ENCODE measurements around the gene MSI2.

MSI2 gene

DNA sequence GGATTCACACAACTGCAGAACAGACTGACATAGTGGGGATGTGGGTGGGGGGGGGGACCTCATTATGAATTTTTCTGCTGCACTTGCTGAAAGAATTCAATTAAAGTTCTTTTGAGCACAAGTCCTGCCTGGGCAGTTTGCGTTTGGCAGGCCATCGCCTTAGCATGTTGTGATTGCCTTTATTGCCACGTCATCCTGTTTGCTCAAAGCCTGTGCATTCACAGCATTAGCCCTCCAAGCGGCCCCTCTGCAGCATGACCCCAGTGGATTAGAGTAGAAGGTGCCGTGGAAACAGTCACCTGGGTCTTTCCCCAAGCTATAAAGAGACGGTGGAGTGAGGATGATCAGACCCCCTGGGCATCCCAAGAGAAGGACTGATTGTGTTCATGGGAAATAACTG is 17.2 kb downstream of the MSI2 start:
- DNase-seq: no peak

DNA sequence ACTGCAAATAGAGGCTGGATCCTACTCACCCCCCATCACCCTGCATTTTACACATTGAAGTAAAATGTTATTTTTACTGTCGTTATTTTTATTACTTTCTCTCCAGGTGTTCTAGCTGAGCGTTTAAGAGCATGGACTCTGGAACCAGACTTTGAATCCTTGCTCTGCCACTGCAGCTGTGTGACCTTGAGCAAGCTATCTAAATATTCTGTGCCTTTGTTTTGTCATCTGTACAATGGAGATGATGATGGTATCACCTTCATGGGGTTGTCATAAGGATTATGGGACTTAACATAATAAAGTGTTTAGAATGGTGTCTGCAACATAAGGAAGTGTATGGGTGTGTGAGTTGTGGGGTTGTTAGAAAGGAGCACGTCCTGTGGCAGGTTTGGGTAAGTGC is 17.8 kb downstream of the MSI2 start:
- no peak for DNase-seq

DNA sequence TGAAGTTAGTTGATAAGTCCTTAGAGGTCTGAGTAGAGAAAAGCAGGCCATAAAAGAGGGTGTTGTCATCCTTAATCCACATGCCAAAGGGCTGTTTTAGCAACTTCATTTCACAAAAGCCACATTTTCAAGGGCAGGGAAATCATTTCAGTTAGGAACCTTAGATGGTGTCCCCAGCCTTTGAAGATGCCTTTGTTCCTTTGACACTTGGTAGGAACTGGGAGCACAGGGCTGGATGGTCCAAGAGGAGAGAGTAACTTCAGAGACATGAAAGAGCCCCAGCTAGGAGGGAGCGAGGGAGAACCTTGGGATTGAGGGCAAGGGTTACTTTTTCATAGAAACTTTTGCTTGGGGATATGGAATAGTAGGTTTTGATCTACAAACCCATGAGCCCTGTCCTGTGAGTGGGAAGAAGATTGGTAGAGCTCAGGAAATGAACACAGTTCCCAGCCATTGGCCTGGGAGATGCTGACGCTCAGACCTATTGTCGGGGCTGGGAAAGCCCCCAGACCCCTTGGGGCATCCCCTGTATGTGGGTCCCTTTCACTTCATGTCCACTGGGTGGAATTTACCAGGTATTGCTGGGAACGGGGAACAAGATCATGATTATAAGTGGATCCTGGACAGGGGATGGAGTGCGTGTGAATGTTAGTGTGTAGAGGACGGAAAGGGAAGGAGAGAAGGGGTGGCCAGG is 18.9 kb downstream of the MSI2 start:
- DNase-seq: no peak

DNA sequence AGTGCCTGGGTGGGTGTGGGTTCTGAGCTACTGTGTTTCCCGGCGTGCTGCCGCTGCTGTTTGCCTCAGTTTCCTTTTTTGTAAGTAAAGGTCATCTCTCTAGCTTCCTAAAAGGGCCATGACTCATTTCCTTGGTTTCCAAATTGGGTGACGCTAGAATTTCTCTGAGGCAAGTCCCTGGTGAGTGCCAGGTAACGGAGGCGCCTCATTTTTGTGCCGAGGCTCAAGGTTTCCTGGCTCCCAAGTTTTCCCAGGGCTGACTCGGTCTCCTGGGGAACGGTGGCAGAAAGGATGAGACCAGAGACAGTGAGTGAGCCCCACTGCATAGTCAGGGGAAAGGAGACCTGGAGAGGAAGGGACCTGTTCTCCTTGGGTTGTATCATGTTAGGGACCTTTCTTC is 20.3 kb downstream of the MSI2 start:
- DNase-seq: no peak

DNA sequence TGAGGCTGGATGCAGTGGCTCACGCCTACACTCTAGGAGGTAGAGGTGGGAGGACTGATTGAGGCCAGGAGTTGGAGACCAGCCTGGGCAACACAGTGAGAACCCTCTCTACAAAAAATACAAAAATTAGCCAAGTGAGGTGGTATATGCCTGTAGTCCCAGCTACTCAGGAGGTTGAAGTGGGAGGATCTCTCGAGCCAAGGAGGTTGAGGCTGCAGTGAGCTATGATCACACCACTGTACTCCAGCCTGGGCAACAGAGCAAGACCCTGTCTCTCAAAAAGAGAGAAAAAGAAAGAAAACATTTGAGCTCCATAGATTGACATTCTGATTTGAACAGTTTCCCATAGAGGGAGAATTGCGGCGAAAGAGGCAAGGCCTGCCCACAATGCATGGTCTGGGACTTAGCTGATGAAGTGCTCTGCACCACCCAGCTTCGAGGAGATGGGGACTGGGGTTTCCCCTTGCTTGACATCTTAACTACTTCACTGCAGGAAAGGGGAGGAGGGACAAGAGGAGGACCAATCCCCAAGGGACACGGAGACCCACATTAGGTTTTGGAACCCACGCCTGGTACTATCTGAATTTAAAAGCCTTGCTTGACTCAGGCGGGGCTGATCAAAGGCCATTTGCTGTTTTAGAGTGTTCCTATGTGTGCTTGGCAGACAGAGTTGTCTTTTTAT is 21.7 kb downstream of the MSI2 start:
- no peak for DNase-seq

DNA sequence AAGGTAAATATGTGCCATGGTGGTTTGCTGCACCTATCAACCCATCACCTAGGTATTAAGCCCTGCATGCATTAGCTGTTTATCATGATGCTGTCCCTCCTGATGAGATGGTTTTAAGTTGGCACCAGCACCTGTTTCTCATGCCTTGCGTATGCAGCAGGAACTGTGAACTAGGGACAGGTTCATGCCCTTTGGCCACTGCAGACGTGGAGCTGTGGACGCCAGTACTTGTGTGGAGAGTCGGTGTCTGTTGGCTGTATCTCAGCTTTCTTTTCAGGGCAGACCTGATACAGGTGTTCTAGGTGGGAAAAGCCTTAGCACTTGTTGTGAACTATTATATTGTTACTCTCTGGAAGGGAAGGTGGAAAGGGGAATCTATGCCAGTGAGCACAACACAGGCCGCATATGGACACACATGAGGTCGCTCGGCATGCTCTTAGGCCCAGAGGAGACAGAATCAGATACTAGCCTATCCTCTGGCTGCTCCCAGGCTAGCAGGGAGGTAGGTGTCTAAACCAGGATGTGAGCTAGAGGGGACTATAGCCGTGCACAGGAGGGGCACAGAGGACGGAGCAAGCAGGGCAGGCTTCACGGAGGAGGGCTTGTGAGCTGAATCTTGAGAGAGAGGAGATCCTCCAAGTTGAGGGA is 22.5 kb downstream of the MSI2 start:
- DNase-seq: no peak

DNA sequence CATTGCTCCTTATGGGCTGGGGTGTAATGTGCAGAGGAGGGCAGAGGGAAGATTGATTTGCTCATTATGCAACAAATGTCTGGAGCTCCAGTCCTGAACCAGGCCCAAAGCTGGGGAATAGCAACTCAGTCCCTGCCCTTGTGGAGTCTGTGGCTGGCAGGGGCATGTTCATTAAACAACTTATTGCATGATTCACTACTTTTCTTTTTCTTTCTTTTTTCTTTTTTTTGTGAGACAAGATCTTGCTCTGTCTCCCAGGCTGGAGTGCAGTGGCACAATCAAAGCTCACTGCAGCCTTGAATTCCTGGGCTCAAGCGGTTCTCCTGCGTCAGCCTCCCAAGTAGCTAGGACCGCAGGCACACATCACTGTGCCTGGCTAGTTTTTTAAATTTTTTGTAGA is 23.1 kb downstream of the MSI2 start:
- no peak for DNase-seq

DNA sequence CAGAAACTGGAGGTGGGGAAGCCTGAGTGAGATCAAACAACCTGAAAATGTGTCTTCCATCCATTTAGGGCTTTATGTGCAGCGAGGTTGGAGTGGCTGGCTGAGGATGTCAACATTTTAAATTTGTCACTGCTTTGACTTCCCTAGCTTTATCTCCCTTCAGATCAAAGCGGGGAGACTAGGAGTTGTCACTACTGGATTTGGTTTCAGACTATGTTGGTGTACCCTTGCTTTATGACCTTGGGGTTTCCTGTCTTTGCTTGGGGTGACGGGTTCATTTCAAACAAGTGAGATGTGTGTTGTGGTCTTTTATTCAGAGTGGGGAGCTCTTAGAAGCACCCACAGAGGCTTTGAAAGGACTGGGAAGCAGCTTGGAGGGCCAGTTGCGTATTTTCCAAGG is 25.6 kb downstream of the MSI2 start:
- no peak for DNase-seq

DNA sequence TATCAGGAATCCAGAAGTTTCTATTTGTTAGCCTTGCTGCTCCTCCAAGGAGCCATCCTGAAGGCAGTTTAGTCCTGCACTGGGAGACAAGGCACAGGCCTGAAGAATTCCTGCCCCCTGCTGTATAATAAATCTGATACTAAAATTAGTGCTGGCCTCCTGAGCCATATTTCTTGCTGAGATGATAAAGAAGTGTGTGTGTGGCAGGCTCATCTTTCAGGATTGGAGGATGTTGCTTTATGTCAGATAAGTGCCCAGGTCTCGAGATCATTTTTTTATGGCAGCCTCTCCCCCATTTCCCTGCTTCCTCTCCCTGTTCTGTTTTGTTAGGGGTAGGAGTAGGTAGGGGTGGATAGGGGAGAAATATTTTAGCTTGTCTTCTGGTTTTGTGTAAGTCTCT is 26.0 kb downstream of the MSI2 start:
- no peak for DNase-seq

DNA sequence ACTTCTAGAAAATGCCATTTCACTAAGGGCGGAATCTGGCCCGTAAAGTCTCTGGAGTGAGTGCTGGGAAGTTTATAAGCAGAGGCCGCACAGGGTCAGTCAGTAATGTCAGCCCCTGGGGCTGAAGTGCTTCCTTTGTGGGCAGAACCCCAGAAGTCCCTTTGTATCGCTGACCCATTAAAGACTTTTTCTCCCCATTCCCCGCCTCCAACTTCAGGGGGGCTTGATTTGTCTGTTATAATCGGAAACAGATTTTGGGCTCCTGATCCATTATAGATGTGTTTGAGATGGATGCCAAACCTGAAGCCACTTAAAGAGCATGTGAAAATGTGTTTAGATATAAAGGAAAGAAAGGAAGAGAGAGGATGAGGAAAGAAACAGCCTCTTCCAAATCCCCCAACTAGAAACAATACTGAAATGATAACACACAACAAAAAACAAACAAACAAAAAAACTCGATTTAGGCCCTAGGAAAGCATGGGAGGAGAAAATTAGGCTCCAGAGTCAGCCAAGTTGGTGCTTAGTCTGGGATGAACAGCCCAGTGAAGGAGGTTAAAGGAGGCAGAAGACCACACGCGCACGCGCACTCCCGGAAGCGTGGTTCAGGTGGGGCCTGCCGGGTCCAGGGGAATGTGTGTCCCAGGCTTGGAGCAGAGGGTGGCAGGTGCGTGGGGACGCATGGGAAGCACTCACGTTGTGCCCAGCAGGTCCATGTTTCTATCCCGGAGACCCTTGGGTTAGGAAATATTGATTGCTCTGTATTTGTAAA is 27.1 kb downstream of the MSI2 start:
- DNase-seq: no peak

DNA sequence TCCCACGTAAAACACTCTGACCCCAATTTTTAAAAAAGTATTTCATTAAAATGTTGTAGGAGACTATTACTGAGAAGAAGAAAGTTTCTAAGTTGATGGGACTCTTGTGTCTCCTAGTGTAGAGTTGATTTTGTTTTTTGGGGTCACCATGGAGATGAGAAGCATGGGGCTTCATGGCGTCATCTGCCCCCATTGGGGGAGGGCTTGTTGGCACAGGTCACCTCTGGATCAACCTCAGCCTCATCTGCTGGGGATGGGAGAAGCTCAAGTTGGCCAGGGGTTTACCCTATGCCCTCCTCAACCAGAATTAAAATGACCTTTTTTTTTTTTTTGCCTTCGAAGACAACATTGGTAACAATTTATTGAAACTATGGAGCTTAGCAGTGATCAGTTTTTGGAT is 28.3 kb downstream of the MSI2 start:
- DNase-seq: no peak

DNA sequence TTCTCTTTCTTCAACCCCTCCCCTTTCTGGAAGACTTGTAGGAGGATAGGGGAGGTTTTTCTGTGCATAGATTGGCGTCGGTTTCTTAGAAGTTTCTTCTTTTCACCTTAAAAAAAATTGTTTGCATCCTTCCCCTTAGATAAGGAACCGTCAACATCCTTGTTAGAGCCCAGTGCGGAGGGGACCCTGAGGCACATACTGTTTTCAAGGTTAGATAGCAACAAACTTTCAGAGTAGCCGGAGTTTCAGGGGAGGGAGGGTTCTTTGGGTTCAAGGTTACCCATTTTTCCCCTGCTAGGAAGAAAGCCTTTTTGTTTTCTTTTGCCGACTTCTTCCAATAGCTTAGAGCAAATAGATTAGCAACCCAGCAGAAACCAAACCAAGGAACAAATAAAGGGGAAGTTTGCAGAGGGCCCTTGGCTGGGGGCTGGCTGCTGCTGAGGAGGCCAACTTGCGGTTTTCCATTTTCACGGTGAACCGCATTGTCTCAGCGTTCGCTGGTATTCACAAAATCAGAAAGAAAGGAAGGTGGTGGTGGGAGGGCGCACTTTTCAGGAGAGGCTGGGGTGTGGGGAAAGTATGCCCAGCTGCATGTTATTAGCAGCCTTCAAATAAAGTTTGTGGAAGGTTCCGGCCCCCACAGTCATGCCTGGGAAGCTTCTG is 28.8 kb downstream of the MSI2 start:
- DNase-seq: peak; percentile 72

DNA sequence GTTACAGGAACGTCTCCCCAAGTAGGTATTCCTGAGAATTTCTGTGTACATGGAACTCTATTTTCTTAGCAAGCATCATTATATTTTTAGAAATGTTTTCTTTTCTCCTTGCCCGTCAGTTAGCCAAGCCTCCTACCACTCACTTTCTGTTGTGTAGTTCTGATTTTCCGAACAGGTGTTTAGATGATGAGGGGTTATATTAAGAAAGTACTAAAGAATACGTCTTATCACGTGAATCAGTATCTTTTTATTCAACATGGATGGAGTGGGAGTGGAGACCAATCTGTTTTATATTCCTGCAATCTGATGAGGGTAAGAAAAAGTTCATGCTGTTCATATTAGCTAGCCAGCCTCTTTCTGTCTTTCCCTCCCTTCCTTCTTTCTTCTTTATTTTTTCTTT is 29.4 kb downstream of the MSI2 start:
- DNase-seq: no peak

DNA sequence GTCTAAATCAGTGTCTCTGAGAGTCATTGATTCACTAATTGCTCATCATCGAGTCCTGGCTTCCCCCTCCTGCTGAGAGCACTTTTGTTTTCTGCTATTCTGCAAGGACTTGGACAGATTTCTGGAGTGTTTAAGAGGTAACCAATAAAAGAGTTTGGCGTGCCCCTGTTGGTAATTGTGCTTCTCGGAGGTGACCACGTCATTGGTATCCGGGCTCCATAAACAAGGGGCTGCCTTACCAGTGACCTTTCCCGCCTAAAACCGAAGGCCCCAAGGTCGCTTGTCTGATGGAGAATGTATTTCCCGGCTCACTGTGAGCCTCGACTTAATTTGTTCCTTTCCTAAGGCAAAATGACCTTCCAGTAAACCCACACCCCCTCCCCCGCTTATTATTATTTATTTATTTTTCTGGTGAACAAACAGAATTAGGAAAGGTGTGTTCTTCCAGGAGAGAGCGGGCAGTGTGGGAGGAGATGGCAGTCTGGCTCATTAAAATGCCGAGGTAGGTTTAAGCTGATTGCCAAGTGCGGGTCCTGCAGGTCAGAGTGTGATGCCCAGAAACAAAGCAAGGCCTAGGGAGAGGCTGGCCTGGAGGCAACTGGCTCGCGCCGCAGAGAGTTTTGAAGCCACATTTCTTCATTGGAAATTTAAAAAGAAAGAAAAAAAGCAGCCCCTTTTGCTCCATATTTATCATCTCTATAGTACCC is 30.2 kb downstream of the MSI2 start:
- DNase-seq: no peak

DNA sequence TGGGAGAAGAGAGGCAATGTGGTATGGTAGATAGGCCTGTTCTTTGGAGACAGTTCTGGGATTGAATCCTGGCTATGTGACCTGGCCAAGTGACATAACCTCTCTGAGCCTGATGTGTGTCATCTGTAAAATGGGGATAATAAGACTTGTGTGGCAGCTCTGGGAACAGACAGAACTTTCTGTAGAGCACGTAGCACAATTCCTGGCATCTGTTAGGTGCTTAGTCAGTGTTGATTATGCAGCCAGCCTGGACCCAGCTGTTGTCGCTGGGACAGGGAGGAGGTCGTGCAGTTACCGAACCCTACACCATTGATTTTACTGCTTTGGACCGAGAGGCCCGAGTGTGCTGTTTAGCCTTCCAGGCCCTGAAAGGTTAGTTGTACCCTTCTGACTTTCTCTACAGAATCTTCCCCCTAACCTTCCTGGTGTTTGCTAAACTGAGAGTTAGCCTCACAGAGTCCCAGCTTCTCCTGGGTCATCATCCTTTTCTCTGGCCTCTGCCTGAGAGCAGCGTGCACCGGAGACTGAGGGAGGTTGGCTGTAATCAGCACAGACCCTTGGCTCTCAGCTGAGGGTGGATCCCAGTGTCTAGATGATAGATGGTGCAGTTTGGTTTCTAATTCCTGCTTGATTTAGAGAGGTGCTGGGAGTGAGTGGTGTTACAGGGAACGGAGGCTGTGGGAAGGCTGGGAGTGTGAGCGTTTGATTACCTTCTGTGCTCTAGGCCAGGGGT is 31.9 kb downstream of the MSI2 start:
- no peak for DNase-seq

DNA sequence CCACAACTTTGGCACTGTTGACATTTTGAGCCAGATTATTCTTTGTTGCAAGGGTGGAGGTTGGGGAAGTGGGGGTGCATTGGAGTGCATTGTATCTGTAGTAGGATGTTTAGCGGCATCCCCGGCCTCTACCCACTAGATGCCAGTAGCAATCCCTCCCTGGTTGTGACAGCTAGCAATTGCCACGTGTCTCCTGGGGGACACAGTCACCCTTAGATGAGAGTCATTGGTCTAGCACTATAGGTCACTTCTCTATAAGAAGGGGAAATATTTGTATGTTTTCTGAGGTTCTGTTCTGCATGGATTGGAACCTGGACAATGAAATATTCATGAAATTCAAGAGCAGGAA is 32.4 kb downstream of the MSI2 start:
- DNase-seq: no peak

DNA sequence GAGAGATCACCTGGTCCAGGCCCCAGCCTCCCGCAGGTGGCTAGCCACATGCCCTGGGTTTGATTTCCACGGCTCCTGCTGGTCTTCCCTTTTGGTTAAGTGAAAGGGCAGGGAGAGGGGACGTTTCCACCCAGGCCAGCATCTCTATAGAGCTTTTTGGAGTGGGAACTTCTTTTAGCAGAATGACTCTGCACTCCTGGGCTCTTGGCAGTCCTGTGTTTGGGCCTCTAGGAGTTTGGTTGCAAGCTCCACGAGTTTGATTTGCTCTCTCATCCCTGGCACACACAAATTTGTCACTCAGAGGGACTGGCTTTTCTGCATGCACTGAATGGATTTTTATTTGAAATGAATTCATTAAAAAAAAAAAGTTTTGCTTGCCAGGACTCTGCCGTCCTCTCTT is 32.8 kb downstream of the MSI2 start:
- DNase-seq: no peak

DNA sequence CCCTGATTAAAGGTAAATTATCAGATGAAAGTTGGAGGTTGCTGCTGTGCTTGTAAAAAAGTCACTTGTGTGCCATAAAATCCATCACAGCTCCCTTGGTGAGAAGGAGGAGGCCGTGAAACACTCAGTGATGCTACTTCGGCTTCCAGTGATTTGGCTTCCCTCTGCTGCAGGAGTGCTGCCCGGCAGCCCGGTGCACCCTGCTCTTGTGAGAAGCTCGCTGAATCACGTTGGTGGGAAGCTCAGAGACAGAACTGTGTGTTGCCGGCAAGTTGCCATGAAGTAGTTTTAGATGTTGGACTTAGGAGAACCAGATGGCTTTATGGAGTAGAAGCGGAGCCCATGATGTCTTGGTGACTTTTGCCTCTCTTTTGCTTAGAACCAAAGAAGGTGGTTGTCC is 33.3 kb downstream of the MSI2 start:
- DNase-seq: no peak

DNA sequence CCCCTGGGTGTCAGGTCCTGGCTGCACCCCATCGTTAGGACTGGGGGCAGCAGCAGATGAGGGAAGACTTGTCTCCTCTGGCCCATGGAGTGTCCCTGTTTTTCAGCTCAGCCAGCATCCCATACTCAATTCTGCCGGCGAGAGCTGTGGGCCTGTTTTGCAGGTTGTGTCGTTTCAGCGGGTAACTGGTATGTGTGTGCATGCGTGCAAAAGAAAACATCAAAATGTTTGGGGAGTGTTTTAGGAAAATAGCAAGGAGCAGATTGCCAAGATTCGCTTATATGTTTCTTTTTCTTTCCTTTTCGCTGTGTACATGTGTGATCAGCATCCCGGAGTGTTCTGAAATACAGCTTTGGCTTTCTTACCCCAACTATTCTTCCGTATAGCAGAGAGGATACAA is 34.7 kb downstream of the MSI2 start:
- no peak for DNase-seq

DNA sequence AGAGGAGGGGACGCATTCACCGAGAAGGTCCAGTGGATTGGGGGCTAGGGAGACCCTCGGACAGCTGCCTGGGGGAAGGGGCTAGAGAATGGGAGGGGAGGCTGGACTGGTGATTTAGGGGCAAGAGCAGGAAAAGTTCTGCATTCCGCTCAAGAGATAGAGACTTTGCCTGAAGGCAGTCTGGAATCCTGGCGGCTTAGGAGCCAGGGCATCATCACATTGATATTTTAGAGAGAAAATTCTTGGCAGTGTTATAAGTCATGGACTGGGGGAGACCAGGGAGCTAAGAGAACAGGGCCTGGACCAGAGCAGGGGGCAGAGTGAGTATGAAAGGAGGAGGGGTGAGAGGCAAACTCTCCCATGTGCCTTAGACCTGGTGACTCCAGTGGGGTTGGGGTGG is 35.8 kb downstream of the MSI2 start:
- DNase-seq: no peak

DNA sequence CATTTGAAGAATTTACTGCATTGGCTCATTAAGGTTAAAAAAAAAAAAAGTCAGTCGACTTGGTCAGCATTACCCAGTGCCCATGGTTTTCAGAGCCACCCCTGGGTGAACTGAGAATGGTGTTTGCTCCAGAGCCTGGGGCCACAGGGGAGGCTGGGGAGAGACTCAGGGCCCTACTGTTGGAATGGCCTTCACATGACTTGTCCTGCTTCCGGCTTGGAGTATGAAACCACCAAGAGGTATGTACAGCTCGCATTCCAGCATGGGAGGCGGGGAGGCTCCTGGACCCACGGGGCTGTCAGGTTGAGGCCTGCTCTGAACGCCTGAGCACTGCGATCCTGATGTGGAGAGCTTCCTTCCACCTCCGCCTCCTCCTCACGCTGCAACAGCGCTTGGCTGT is 36.8 kb downstream of the MSI2 start:
- no peak for DNase-seq

DNA sequence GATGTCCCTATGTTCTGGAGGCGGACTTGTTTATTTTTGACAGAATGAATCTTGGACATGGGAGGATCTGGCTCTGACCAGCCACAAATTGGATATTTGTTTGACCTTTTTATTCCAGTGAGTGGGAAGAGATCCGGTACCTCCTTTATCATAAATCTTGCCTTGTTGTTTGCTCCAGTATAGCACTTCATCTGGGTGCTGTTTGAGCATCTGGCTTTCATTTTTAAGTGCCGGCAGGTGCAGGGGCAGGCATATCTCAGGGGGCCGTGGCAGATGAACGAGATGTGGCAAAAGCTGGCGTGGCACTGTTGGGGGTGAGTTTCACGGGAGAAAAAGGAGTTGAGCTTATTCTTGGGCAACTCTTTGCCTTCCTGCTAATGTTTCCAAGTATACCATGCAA is 37.8 kb downstream of the MSI2 start:
- no peak for DNase-seq
